Stimulated activated naive CD8-positive, alpha-beta T cell treated with anti-CD3 and anti-CD28 coated beads, Interleukin-15, Interleukin-2, amounts not matched to agents 100 ng/mL and 50 ng/mL, for 24 hours (primary cell): ENCODE results near the gene ZFPM1.
A peak's percentile ranks its signal among the peaks of the same experiment; 100 is the strongest.

Experiments used
- H3K27ac Mint-ChIP-seq: one replicate; pipeline ENCODE4 v1.8.0; 2021; ENCODE audit warnings: mild to moderate bottlenecking, mixed read lengths
- H3K27me3 Mint-ChIP-seq: one replicate; pipeline ENCODE4 v1.8.0; 2021; ENCODE audit warnings: mixed read lengths
- H3K36me3 Mint-ChIP-seq: one replicate; pipeline ENCODE4 v1.8.0; 2021; ENCODE audit warnings: low read depth, mixed read lengths
- H3K4me1 Mint-ChIP-seq: one replicate; pipeline ENCODE4 v1.8.0; 2021; ENCODE audit warnings: low read depth, mixed read lengths
- H3K4me3 Mint-ChIP-seq: one replicate; pipeline ENCODE4 v1.8.0; 2021; ENCODE audit warnings: mild to moderate bottlenecking, mixed read lengths
- H3K9me3 Mint-ChIP-seq: one replicate; pipeline ENCODE4 v1.8.0; 2021; ENCODE audit warnings: mixed read lengths

The ZFPM1 gene

DNA sequence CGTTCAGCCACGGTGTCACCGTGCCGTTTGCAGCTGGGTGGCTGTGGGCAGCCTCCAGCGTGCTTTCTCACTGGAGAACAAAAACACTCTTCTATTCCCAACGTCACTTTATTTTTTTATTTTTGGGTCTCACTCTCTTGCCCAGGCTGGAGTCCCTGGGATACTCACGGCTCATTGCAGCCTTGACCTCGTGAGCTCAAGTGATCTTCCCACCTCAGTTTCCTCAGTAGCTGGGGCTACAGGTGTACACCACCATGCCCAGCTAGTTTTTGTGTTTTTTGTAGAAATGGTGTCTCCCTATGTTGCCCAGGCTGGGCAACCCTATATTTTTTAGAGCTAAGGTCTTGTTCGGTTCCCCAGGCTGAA lies 82.8 kb downstream of the ZFPM1 start:
- H3K27ac Mint-ChIP-seq: peak overlapping the region; percentile 65
- H3K27me3 Mint-ChIP-seq: no peaks in the 10 kb centered on the region
- peaks cover 9% of the 10 kb centered on the region for H3K4me1 Mint-ChIP-seq
- H3K4me3 Mint-ChIP-seq: peak overlapping the region; percentile 73
- H3K9me3 Mint-ChIP-seq: no peaks in the 10 kb centered on the region
- H3K36me3 Mint-ChIP-seq: no peaks in the 10 kb centered on the region

DNA sequence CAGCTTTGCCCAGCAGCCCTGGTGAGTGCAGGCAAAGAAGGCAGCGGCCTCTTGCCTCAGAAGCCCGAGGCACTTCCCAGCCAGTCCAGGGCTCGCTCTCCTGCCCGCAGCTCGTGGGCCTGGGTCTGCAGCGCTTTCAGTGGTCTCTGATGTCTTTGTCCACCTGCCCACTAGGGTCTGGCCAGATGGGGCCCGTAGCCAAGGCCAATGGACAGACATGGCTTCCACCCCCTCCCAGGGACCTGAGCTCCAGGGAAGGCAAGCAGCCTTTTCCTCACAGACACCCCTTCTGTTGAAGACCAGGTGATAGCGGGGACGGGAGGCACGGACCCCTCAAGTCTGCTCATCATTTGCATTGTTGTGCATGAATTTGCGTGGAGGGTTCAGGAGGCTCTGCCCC lies 83.4 kb downstream of the ZFPM1 start:
- Mint-ChIP-seq H3K27me3 (no peaks in the 10 kb centered on the region), H3K4me3 (no peak overlapping the region), H3K9me3 (no peaks in the 10 kb centered on the region), H3K36me3 (no peaks in the 10 kb centered on the region), H3K4me1 (peaks cover 9% of the 10 kb centered on the region), H3K27ac (no peak overlapping the region)

DNA sequence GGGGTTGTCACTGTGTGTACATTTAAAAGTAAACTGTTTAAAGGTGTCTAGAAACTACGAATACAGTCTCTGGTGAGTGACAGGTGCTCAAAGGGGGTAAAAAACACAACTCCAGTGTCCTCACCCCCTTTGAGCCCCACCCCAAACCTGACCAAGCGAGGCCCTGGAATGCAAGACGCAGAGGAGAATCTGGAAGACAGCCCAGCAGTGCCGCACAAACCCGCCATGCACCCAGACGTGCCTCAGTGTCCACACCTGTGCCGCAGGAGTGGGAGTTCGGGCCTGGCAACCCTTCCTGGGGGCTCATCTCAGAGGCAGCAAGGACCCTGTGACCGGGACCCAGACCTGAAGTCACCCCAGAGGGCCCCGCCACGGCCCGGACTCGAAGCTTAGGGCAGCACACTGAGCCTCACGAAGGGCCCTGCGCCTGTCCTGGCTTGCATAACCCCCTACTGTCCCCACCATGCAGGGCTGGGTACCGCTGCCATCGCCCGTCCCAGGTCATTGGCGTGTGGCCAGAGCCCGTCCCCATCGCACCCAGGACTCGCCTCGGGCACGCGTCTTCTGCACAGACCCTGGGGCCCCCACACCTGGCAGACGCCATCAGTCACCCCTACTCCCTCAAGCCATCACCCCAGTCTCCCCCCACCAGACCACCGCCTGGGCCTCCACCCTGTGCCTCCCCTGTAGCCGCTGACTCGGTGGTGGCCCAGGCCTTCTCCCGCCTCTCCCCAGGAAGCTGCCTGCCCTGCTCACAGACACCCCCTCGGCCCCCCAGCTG lies 84.1 kb downstream of the ZFPM1 start:
- no peak overlapping the region for H3K27ac Mint-ChIP-seq

DNA sequence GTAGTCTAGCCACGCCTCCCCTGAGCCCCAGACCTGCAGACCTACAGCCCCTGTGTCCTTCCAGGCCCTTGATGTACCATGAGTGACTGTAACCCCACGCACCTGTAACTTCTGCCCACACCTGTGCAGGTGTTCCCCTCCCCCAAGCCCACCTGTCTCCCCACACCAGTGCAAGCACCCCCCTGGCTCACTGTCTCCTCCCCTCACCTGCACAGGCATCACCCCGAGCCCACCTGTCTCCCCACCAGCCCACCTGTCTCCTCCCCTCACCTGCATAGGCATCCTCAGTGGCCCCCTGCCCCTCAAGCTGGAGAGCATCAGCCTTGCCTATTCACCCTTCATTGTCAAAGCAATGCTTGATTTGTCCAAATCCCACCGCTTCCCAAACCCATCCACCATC lies 84.8 kb downstream of the ZFPM1 start:
- no peak overlapping the region for H3K4me3 Mint-ChIP-seq
- no peak overlapping the region for H3K27ac Mint-ChIP-seq

More for the DNA sequence above, 84.1 kb downstream of the ZFPM1 start:
- Mint-ChIP-seq H3K4me1 (peaks cover 9% of the 10 kb centered on the region), H3K4me3 (no peak overlapping the region), H3K27me3 (no peaks in the 10 kb centered on the region), H3K36me3 (no peaks in the 10 kb centered on the region), H3K9me3 (no peaks in the 10 kb centered on the region)

DNA sequence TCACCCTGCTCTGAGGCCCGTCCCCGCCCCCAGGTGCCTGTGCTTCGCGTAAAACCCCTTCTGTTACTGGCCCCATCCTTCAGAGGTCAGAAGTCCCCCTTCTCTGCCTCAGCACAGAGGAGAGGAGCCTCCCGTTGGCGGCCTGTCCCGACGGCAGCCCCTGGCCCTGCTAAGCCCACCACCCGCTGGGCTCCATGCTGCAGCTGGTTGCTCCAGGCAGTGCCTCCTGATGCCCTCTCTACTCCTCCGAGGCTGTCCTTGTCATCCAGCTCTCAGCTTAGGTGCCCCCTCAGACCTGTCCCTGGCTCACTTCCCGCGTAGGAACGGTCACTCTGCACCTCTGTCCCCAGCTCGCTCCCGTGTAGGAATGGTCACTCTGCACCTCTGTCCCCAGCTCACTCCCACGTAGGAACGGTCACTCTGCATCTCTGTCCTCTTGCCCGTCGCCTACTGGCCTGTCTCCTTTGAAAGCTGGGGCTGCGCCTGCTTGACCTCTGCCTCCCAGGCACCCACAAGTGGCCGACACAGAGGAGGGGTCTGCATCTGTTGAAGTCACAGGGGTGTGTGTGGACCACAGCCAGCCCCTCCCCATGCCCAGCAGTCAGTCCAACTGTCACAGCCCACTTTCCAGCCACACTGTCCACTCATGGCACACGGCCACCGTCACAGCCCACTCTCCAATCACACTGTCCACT lies 85.4 kb downstream of the ZFPM1 start:
- peaks cover 2% of the 10 kb centered on the region for H3K36me3 Mint-ChIP-seq
- H3K27me3 Mint-ChIP-seq: no peaks in the 10 kb centered on the region
- peaks cover 4% of the 10 kb centered on the region for H3K9me3 Mint-ChIP-seq
- H3K4me3 Mint-ChIP-seq: no peak overlapping the region
- no peak overlapping the region for H3K27ac Mint-ChIP-seq
- peaks cover 9% of the 10 kb centered on the region for H3K4me1 Mint-ChIP-seq

More for the DNA sequence above, 84.8 kb downstream of the ZFPM1 start:
- Mint-ChIP-seq H3K27me3 (no peaks in the 10 kb centered on the region), H3K9me3 (no peaks in the 10 kb centered on the region), H3K4me1 (peaks cover 9% of the 10 kb centered on the region), H3K36me3 (no peaks in the 10 kb centered on the region)

DNA sequence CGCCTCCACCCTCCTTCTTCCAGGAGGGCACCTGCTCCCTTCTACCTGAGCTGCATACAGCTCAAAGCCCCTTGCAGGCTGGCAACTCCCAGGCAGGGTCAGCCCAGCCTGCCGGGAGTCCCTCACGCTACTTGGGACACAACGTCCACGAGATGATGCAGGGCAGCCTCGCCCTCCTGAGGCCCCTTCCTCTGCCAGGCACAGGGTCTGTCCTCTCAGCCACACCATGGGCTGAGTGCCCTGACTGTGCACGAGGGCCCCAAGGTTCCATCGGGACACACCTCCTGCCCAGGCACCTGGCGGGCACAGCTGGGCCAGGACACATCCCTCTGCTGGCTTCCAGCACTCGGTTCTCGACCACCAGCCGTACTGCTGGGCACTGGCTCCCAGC lies 86.2 kb downstream of the ZFPM1 start:
- H3K4me1 Mint-ChIP-seq: peaks cover 9% of the 10 kb centered on the region
- H3K27ac Mint-ChIP-seq: no peak overlapping the region
- peaks cover 5% of the 10 kb centered on the region for H3K36me3 Mint-ChIP-seq
- no peak overlapping the region for H3K4me3 Mint-ChIP-seq
- H3K9me3 Mint-ChIP-seq: peaks cover 6% of the 10 kb centered on the region
- H3K27me3 Mint-ChIP-seq: no peaks in the 10 kb centered on the region

DNA sequence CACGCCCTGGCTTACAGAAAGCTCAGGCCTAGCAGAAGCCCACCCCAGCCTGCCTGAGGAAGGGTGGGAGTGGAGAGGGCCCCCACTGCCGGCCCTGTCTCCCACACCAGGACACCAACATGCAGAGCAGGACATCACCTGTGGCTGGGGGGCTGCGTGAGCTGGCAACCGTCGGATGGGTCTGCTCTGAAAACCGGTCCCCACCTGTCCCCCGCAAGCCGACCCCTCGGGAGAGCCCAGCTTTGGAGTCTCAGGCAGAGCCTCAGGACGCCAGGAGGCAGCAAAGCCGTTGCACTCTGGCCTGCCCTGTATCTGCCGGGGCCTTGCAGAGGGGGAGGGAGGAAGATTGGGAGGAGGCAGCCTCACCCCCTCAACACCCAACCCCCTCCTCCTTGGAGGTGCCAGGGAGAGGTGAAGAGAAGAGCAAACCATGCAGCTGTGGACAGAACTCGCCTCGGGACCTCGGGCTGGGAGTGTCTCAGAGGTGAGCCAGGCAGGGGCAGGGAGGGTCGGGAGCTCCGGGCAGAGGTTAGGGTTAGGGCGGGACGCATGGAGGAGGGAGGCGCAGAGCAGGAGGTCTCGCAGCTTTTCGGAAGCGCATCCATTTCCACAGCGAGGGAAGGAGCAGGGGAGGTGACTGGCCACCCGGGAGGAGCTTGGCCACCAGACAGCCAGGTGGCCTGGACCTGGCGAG lies 86.7 kb downstream of the ZFPM1 start:
- Mint-ChIP-seq H3K4me3 (no peak overlapping the region), H3K4me1 (peaks cover 9% of the 10 kb centered on the region), H3K36me3 (peaks cover 5% of the 10 kb centered on the region), H3K27ac (no peak overlapping the region), H3K9me3 (peaks cover 6% of the 10 kb centered on the region), H3K27me3 (no peaks in the 10 kb centered on the region)

DNA sequence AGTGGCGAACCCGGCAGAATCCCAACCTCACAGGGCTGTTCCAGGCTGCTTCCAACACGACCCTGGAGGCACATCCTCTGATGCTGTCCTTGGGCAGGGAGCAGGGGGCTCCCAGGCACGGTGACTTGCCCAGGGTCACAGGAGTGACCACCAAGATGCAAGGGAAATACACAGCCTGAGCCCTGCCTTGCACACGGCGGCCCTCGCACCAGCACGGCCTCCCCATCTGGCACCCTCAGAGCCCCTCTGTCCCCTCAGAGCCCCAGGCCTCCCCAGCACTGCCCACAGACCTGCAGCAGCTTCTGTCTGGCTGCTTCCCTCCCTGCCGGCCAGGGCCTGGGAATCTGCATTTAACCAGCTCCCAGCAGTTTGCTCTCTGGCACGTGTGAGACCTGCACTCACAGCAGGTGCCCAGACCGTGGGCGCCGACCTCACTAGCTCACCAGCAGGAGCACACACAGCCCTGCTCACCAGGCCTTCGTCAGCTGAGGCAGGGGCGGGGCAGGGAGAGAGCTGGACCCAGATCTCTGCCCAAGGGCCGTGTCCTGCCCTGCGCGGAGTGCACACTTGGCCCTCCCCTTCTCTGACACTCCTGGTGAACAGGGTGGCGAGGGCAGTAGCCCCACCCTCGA lies 87.4 kb downstream of the ZFPM1 start:
- Mint-ChIP-seq H3K9me3 (peaks cover 6% of the 10 kb centered on the region), H3K4me3 (no peak overlapping the region), H3K27me3 (no peaks in the 10 kb centered on the region), H3K36me3 (peaks cover 5% of the 10 kb centered on the region), H3K27ac (no peak overlapping the region), H3K4me1 (peaks cover 7% of the 10 kb centered on the region)

DNA sequence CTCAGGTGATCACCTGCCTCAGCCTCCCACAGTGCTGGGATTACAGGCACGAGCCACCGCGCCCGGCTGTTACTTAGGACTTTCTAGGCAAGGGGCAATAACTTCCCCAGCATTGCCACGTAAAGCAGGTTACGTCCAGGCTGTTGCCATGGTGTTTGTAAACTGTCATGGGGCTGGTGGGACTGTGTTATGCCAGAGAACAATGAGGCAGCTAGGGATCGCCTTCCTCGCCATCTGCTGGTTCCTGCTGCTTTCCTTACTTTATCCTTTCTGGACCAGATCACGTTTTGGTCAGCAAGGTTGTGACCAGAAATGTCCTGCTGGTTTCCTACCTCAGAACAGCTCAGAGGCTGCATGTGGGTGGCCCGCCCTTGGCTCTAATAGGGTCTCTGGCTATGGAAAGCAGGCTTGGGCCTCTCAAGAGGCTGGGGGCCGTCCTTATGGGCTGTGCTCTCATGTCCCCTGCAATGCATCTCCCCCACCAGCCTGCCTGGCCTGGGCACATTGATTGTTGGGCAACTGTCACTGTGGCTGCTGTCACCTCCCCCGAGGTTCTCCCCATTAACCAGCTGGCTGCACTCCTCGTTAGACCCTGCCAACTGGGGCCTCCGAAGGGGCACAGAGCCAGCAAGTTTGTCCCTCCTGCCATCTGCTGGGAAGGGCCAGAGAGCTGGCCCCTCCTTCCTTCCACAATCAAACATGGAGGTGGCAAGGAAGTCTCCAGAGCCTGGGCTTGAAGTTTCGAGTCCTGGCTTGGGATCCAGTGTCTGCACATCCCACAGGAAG lies 88.9 kb downstream of the ZFPM1 start:
- H3K36me3 Mint-ChIP-seq: peaks cover 5% of the 10 kb centered on the region
- peaks cover 6% of the 10 kb centered on the region for H3K9me3 Mint-ChIP-seq
- no peak overlapping the region for H3K27ac Mint-ChIP-seq
- H3K4me1 Mint-ChIP-seq: no peaks in the 10 kb centered on the region
- H3K4me3 Mint-ChIP-seq: no peak overlapping the region
- peaks cover 3% of the 10 kb centered on the region for H3K27me3 Mint-ChIP-seq

DNA sequence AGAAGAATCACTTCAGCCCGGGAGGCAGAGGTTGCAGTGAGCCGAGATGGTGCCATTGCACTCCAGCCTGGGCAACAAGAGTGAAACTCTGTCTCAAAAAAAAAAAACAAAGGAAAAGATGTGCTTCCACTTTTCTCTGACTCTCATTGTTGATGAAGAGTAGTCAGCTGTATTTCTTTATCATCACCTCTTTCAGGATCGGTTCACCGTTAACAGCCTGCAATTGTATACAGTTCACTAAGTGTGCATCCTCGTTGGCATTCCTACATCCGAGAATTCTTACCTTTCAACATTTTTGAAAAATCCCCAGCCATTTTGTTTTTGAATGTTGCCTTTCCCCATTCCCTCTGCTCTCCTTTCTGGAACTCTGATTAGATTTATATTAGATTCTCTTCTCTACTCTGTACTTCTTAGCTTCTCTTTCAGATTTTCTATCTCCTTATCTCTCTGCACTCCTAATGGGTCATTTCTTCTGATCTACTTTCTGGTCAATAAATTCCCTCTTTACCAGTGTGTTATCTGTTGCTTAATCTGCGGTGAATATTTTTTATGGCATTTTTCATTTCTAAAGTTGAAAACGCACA lies 90.2 kb downstream of the ZFPM1 start:
- no peak overlapping the region for H3K4me3 Mint-ChIP-seq
- H3K4me1 Mint-ChIP-seq: no peaks in the 10 kb centered on the region
- H3K9me3 Mint-ChIP-seq: peaks cover 6% of the 10 kb centered on the region
- H3K27ac Mint-ChIP-seq: no peak overlapping the region
- H3K36me3 Mint-ChIP-seq: peaks cover 5% of the 10 kb centered on the region
- peaks cover 3% of the 10 kb centered on the region for H3K27me3 Mint-ChIP-seq

DNA sequence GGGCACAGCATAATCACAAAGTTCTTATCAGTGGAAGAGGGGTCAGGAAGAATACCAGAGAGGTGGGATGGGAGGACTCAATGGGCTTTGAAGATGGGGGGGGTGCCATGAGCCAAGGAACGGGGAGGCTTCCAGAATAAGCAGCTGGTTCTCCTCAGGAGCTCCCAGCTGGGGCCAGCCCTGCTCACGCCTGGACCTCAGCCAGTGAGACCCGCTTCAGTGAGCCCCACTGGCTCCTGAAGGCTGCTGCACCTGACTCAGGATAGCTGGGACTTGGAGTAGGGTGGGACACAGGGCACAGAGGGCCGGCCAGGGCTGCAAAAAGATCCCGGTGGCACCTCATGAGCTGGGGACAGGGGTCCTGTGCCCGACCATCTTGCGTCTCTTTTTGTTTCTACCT lies 92.7 kb downstream of the ZFPM1 start:
- H3K4me1 Mint-ChIP-seq: peaks cover 17% of the 10 kb centered on the region
- H3K36me3 Mint-ChIP-seq: peaks cover 5% of the 10 kb centered on the region
- no peak overlapping the region for H3K4me3 Mint-ChIP-seq
- H3K27ac Mint-ChIP-seq: no peak overlapping the region
- H3K9me3 Mint-ChIP-seq: peaks cover 6% of the 10 kb centered on the region
- peaks cover 3% of the 10 kb centered on the region for H3K27me3 Mint-ChIP-seq

DNA sequence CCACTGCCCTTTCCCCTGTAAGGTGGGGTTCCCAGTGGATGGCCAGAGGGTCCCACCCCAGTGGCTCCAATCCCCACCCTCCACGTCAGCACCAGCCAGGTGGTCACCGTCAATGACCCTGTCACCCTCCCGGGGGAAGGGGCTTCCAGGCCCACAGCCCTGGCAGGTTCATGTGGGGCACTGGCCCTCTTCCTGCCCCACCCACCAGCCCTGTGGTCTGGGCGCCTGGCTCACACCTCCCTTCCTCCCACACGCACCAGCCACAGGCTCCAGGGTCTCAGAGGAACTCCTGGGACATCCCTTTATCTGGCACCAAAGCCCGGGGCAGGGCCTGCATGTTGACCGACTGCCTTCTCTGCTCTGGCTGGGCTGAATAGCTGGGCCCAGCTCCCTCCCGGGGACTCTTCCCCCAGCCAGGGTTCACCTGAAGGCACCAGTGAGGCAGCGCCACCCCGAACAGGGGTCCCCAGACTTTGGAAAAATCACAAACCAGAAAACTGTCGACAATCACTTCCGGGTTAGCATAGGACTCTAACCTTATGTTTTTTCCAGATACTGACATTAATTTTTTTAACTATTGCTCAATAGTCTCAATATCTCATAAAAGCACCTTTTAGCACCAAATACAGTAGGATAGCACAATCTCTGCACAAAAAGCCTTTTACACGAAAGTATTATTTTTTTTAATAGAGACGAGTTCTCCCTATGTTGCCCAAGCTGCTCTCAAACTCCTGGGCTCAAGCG lies 95.2 kb downstream of the ZFPM1 start:
- peaks cover 5% of the 10 kb centered on the region for H3K36me3 Mint-ChIP-seq
- peaks cover 5% of the 10 kb centered on the region for H3K9me3 Mint-ChIP-seq
- H3K4me1 Mint-ChIP-seq: peaks cover 25% of the 10 kb centered on the region
- H3K27me3 Mint-ChIP-seq: peaks cover 3% of the 10 kb centered on the region
- no peak overlapping the region for H3K4me3 Mint-ChIP-seq
- no peak overlapping the region for H3K27ac Mint-ChIP-seq

DNA sequence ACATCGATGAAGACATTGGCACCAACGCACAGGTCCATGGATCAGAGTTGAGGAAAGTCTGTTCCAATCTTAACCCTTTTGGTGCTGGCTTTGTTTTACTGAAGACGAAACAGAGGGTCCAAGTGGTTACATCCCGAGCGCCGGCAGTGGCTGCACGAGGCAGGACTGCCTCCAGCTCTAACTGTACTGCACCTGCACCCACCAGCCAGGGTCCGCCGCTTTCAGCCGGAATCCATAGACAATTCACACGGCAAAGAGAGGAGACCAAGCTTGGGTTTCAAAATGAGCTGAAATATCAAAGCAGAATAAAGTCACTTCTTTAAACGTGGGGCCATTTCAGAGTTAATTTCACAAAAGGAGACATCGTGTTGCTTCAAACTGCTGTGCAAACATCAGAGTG lies 95.9 kb downstream of the ZFPM1 start:
- Mint-ChIP-seq H3K27ac (no peak overlapping the region), H3K9me3 (no peaks in the 10 kb centered on the region), H3K4me1 (peaks cover 25% of the 10 kb centered on the region), H3K4me3 (no peak overlapping the region), H3K36me3 (no peaks in the 10 kb centered on the region), H3K27me3 (peaks cover 3% of the 10 kb centered on the region)
